Neural cell (in vitro differentiated cells): ENCODE measurements around the gene SMIM10. TPM values are rescaled to one million over a fixed set of nuclear protein-coding genes. Genes with fewer than 3 reads are reported as not detected.

ENCODE experiments used
- H2AFZ ChIP-seq: fragments of 200-600, 300-800 bp; sonication (generic), shearing (Covaris generic); 2 replicates; pipeline ENCODE4 v1.6.0; 2014; ENCODE audit warnings: low read depth, mild to moderate bottlenecking, antibody characterized with exemption, low read length, moderate library complexity
- H3F3A ChIP-seq: fragments of 200-600 bp; shearing (Covaris generic); 2 replicates; pipeline ENCODE4 v1.6.1; 2016; ENCODE audit warnings: mild to moderate bottlenecking, moderate library complexity, mixed read lengths, antibody characterized with exemption, low read length; ENCODE audit not compliant: insufficient read depth, poor library complexity, severe bottlenecking
- H3K27ac ChIP-seq: fragments of 200-600, 300-800 bp; sonication (generic), shearing (Covaris generic); 2 replicates; pipeline ENCODE4 v1.5.1; 2014; ENCODE audit warnings: mild to moderate bottlenecking, low read length, moderate library complexity
- H3K27me3 ChIP-seq: fragments of 300-800, 200-600 bp; sonication (generic), shearing (Covaris generic); 2 replicates; pipeline ENCODE4 v1.6.0; 2014; ENCODE audit warnings: mild to moderate bottlenecking, low read depth, low read length, moderate library complexity; ENCODE audit not compliant: insufficient read depth
- H3K36me3 ChIP-seq: fragments of 300-800, 200-600 bp; sonication (generic), shearing (Covaris generic); 2 replicates; pipeline ENCODE4 v1.5.1; 2014; ENCODE audit warnings: mild to moderate bottlenecking, antibody characterized with exemption, low read length, moderate library complexity; ENCODE audit not compliant: insufficient read depth
- H3K4me2 ChIP-seq: fragments of 300-800, 200-600 bp; sonication (generic), shearing (Covaris generic); 2 replicates; pipeline ENCODE4 v1.6.0; 2014; ENCODE audit warnings: mild to moderate bottlenecking, low read length
- H3K4me3 ChIP-seq: fragments of 300-800, 200-600 bp; sonication (generic), shearing (Covaris generic); 2 replicates; pipeline ENCODE4 v1.5.1; 2014; ENCODE audit warnings: mild to moderate bottlenecking, low read length, moderate library complexity
- H3K79me2 ChIP-seq: fragments of 200-600 bp; shearing (Covaris generic); replicated peaks from 2 replicates; pipeline ENCODE4 v1.6.0; 2014; ENCODE audit warnings: mild to moderate bottlenecking, low read length, moderate library complexity; ENCODE audit not compliant: insufficient read depth
- H3K9ac ChIP-seq: fragments of 300-800, 200-600 bp; sonication (generic), shearing (Covaris generic); 2 replicates; pipeline ENCODE4 v1.6.1; 2016; ENCODE audit warnings: mild to moderate bottlenecking, low read length, mixed read lengths
- H3K9me2 ChIP-seq: fragments of 200-600 bp; shearing (Covaris generic); 2 replicates; pipeline ENCODE4 v1.6.1; 2016; ENCODE audit warnings: mild to moderate bottlenecking, low read length, mixed read lengths; ENCODE audit not compliant: insufficient read depth
- H3K9me3 ChIP-seq: fragments of 200-600, 300-800 bp; sonication (generic), shearing (Covaris generic); 2 replicates; pipeline ENCODE4 v1.6.1; 2016; ENCODE audit warnings: mild to moderate bottlenecking, mixed run types, low read length, moderate library complexity, mixed read lengths
- H4K20me1 ChIP-seq: fragments of 200-600 bp; shearing (Covaris generic); 2 replicates; pipeline ENCODE4 v1.6.1; 2016; ENCODE audit warnings: mild to moderate bottlenecking, mixed run types; ENCODE audit not compliant: insufficient read depth
- CTCF ChIP-seq: fragments of 450-650 bp; IDR thresholded peaks from 2 replicates; pipeline ENCODE4 v1.5.1; 2014; ENCODE audit warnings: antibody characterized with exemption, mild to moderate bottlenecking, moderate library complexity; ENCODE audit not compliant: poor library complexity, severe bottlenecking
- EP300 ChIP-seq: fragments of 450-650 bp; conservative IDR thresholded peaks from 2 replicates; pipeline ENCODE4 v1.6.1; 2014; ENCODE audit warnings: antibody characterized with exemption, mild to moderate bottlenecking, moderate library complexity; ENCODE audit not compliant: poor library complexity, severe bottlenecking
- EZH2 ChIP-seq: fragments of 200-600, 300-800 bp; shearing (Covaris generic), sonication (generic); IDR thresholded peaks from 2 replicates; pipeline ENCODE4 v1.6.1; 2014; ENCODE audit warnings: antibody characterized with exemption, low read length, borderline replicate concordance, mild to moderate bottlenecking; ENCODE audit not compliant: insufficient read depth, poor library complexity, severe bottlenecking
- MXI1 ChIP-seq: fragments of 450-650 bp; conservative IDR thresholded peaks from 2 replicates; pipeline ENCODE4 v1.6.1; 2014; ENCODE audit warnings: antibody characterized with exemption, mild to moderate bottlenecking; ENCODE audit not compliant: poor library complexity, severe bottlenecking
- POLR2AphosphoS5 ChIP-seq: IDR thresholded peaks from 2 replicates; pipeline ENCODE4 v1.6.1; 2012
- RAD21 ChIP-seq: fragments of 450-650 bp; conservative IDR thresholded peaks from 2 replicates; pipeline ENCODE4 v1.6.1; 2014; ENCODE audit warnings: antibody characterized with exemption, mild to moderate bottlenecking, moderate library complexity
- REST ChIP-seq: IDR thresholded peaks from 2 replicates; pipeline ENCODE4 v1.6.1; 2012; ENCODE audit warnings: borderline replicate concordance
- SMC3 ChIP-seq: fragments of 450-650 bp; conservative IDR thresholded peaks from 2 replicates; pipeline ENCODE4 v1.6.1; 2014; ENCODE audit warnings: antibody characterized with exemption, mild to moderate bottlenecking, moderate library complexity; ENCODE audit not compliant: poor library complexity
- TAF1 ChIP-seq: IDR thresholded peaks from 2 replicates; pipeline ENCODE4 v1.6.1; 2012; ENCODE audit warnings: low read depth
- polyA plus RNA-seq: library from polyadenylated mRNA; depleted of rRNA; stranded (reverse); fragments of >200 nt; gene quantifications from 2 replicates; pipeline ENCODE4 v1.2.3, GENCODE V29; 2014

Gene SMIM10
- polyA plus RNA-seq, 1 donor from 2014 or later, result not detected

GRCh38 chrX:134948333-134949241 lies 42.2 kb upstream of the SMIM10 start:
- Histone ChIP-seq H3F3A (no peaks in the 10 kb centered on the region), H3K9ac (no peak overlapping the region), H3K4me2 (no peak overlapping the region), H3K27me3 (no peaks in the 10 kb centered on the region), H3K4me3 (no peak overlapping the region), H3K79me2 (no peaks in the 10 kb centered on the region), H2AFZ (no peak overlapping the region), H3K27ac (no peak overlapping the region), H3K36me3 (no peaks in the 10 kb centered on the region), H4K20me1 (no peaks in the 10 kb centered on the region), H3K9me2 (no peaks in the 10 kb centered on the region), H3K9me3 (no peaks in the 10 kb centered on the region)
- TF ChIP-seq EZH2, result no peak

GRCh38 chrX:134949271-134949670 lies 41.5 kb upstream of the SMIM10 start:
- H3K4me2 ChIP-seq, result no peak overlapping the region
- no peaks in the 10 kb centered on the region for H4K20me1 ChIP-seq
- H3K9ac ChIP-seq, result no peak overlapping the region

More at GRCh38 chrX:134949271-134949670, 41.5 kb upstream of the SMIM10 start:
- Histone ChIP-seq H3K79me2 (no peaks in the 10 kb centered on the region), H3K4me3 (no peak overlapping the region), H3F3A (no peaks in the 10 kb centered on the region), H3K27me3 (no peaks in the 10 kb centered on the region), H3K9me3 (no peaks in the 10 kb centered on the region), H2AFZ (no peak overlapping the region), H3K36me3 (no peaks in the 10 kb centered on the region), H3K27ac (no peak overlapping the region), H3K9me2 (no peaks in the 10 kb centered on the region)
- TF ChIP-seq TAF1, result no peak
- no peak for TF ChIP-seq RAD21
- no peak for TF ChIP-seq EP300
- no peak for TF ChIP-seq EZH2
- TF ChIP-seq SMC3, result no peak
- no peak for TF ChIP-seq POLR2AphosphoS5
- no peak for TF ChIP-seq MXI1
- TF ChIP-seq CTCF, result no peak
- no peak for TF ChIP-seq REST
